Ecto neural progenitor cell (in vitro differentiated cells): ENCODE measurements around the gene PLA2G4D.

Experiments used
- DNase-seq: peaks from one replicate; pipeline ENCODE4 v3.0.0-alpha.2; 2018; ENCODE audit warnings: low spot score

Gene PLA2G4D

GRCh38 chr15:42050484-42051255 lies 43.7 kb downstream of the PLA2G4D start:
- no peak for DNase-seq

DNA sequence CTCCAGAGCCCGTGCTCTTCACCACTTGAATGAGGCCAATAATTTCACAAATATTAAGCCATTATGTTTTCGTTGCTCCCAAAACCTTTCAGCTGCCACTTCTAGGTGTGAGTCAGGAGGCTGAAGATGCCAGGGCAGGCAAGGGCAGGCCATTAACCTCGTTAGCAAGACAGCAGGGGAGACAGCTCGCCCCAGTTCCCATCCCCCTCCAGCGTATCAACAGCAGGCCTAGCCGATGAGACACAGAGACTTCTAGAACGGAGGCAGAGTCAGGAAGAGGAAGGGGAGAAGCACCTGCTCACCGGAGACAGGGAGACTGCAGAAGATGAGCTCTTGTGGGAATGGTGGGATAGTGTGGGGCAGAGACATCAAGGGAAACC lies 45.6 kb downstream of the PLA2G4D start:
- no peak for DNase-seq

GRCh38 chr15:42048080-42048820 lies 46.1 kb downstream of the PLA2G4D start:
- DNase-seq, result no peak

GRCh38 chr15:42046597-42046996 lies 47.8 kb downstream of the PLA2G4D start:
- DNase-seq, result no peak

- DNase-seq, result no peak
Measured at GRCh38 chr15:42045211-42045615, 49.1 kb downstream of the PLA2G4D start.

- no peak for DNase-seq
Measured at GRCh38 chr15:42042602-42043400, 51.6 kb downstream of the PLA2G4D start.

DNA sequence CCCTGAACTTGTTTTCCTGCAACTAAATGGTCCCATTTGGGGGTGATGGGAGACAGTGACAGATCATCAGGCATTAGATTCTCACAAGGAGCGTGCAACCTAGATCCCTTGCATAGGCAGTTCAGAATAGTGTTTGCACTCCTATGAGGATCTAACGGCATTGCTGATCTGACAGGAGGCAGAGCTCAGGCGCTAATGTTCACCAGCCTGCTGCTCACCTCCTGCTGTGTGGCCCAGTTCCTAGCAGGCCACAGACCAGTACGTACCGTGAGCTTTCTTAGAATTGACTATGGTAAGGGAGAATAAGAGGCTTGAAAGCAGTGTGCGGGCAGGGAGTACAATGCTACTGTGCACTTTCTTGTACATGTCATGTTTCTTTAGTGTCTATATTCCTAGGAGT lies 56.0 kb downstream of the PLA2G4D start:
- no peak for DNase-seq

GRCh38 chr15:42037656-42038055 lies 56.7 kb downstream of the PLA2G4D start:
- no peak for DNase-seq

DNA sequence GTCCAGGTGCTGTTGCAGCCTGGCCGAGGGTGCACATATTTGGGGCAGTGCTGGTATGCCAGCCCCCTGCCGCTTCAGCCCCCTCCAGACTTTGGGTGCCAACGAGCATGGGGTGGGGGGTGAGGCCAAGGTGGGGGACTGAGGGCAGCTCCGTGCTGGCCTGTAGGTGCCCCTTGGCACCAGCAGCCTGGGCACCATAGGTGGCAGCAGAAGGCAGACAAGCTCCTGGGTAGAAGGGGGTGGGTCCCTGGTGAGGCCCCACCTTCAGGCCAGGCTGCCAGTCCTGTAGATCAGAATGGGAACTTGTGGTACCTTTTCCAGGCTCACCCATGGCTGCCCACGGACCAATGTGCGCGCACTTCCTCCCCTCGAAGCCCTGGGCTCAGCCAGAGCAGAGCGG lies 57.4 kb downstream of the PLA2G4D start:
- no peak for DNase-seq

- DNase-seq, result peak; percentile 60
Measured at GRCh38 chr15:42036112-42036905, 58.1 kb downstream of the PLA2G4D start.

GRCh38 chr15:42035435-42035761 lies 59.0 kb downstream of the PLA2G4D start:
- DNase-seq, result no peak

DNA sequence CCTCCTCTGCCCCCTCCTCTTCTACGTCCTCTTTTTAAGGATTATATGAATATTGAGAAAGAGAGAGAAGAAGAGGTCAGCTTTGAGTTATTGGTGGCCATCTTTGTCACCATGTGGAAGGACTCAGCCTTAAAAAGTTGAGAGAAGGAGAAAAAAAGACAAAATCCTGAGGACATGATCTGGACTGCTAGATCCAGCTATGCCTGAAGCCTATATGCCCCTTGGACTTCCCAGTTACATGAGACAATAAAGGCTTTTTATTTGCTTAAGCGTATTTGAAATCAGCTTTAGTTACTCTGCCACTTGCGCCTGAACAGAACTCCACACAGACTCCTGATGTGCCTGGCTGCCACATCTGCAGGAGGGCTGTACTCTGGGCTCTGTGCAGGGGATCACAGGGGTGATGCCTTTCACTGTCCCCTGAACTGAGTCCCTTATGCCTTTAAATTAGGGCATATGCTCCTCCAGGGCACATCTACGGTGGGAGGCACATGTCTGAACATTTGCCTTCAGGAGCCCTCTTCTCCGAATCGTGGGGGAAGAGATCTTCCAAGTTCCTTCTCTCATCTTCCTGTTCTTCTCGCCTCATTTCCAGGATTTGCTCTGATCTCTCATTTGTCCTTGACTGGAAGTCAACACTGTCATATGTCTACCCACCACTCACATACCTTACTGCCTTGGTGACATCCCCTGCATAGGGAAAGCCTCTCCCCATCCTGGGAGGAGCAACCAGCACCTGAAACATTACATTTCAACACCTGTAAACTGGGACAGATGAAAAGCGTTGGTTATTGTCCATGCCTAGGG lies 59.5 kb downstream of the PLA2G4D start:
- DNase-seq, result no peak

DNA sequence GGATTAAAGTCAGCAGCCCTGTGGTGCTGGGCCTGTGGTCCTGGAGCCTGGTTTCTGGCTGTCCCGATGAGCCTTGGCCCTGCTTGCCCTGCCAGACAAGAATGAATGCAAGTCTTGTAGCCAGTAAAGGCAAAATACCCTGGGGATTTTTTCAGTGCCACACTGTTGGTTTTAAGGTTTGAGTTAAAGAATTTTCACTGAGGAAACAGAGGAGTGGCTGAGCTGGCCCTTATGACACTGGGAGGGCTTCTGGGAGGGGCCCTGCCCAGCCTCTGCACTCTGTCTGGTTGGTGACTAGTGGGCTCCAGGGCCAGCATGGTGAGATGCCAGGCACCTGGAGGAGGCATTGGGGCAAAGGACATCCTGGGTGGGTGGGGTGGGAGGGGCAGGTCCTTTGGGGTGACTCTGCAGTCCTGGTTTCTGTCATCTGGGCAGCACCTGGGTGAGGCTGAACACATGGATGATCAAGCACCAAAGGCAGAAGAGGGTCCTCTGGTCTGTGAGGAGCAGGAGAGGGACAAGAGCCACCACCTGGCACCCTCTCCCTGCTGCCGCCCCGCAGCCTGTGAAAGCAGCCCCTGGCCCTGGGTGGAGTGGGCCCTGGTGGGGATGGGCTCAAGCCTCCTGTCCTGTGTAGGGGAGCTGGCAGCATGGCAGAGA lies 61.0 kb downstream of the PLA2G4D start:
- DNase-seq, result no peak

- no peak for DNase-seq
Measured at GRCh38 chr15:42032376-42033213, 61.8 kb downstream of the PLA2G4D start.

GRCh38 chr15:42031198-42031915 lies 63.0 kb downstream of the PLA2G4D start:
- no peak for DNase-seq

DNA sequence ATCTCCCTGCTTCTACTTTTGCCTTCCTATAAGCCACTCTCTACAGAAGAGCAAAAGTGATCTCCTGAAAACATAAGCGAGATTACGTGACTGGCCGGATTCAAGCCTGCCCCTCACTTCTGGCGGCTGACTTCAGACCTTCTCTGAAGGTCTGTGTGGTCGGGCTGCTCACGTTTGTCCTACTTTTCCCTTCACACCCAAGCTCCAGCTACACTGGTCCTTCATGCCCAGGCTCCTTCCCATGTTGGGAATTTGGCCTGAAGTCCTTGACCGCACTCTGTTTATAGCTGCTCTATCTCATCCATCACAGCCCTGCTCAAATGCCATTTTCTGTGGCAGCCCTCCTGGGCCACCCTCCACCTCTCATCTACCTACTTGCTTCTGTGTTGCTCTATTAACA lies 66.8 kb downstream of the PLA2G4D start:
- DNase-seq, result no peak

DNA sequence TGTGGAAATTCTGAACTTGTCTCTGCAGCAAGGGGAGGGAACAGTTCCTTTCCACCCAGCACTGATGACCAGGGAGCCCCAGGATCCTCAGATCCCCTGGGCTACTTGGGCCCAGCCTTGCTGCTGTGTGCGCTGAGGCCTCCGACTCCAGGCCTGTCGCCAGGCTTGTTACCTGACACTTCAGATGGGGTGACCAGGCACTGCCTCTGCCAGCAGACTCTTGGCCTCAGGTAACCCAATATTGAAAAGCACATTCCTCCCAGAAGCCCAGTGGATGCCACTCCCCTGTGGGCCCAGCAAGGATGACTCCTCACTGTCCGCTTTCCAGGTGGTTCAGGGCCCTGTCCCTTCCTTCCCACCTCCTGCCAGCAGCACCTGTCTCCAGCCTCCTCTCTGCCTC lies 70.1 kb downstream of the PLA2G4D start:
- no peak for DNase-seq

DNA sequence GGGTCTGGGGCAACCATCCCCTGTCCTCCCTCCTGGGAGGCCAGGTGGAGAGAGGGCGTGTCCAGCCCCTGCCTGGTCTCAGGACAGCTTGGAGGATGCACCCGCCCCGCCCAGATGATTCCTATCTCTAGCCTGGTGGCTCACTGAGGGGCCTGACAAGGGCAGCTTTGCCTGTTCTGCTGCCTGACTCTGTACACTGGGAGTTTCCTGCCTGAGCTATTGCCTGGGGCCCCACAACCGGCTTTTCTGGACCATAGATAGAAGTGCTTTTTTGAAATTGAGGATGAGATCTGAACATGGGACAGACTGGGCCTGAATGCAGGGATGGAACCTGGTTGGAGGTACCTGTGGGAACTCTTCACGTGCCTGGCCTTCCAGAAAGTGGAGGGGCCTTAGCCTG lies 72.8 kb downstream of the PLA2G4D start:
- DNase-seq, result no peak

GRCh38 chr15:42020713-42021273 lies 73.6 kb downstream of the PLA2G4D start, which contains the start of gene PLA2G4E:
TSS of gene PLA2G4E (minus strand) at chr15:42021042. CDS start at chr15:42021030, 12 bp downstream.
- DNase-seq, result no peak
